HCEC 1CT (cell line): Measurements from ENCODE around the gene SCFD2.

Source experiments
- DNase-seq: peaks from one replicate; pipeline ENCODE4 v3.0.0-alpha.2; 2017

SCFD2 gene

GRCh38 chr4:53132132-53132891 lies 233.5 kb downstream of the SCFD2 start:
- no peak for DNase-seq

- no peak for DNase-seq
Observed at GRCh38 chr4:53131562-53131925, 234.3 kb downstream of the SCFD2 start.

GRCh38 chr4:53130896-53131561 lies 234.8 kb downstream of the SCFD2 start:
- DNase-seq = no peak

GRCh38 chr4:53128706-53129357 lies 237.0 kb downstream of the SCFD2 start:
- no peak for DNase-seq

- DNase-seq = no peak
Observed at GRCh38 chr4:53128231-53128630, 237.6 kb downstream of the SCFD2 start.

GRCh38 chr4:53127365-53127764 lies 238.5 kb downstream of the SCFD2 start:
- DNase-seq = no peak

- DNase-seq = no peak
Observed at GRCh38 chr4:53126099-53126498, 239.8 kb downstream of the SCFD2 start.

GRCh38 chr4:53123819-53124218 lies 242.0 kb downstream of the SCFD2 start:
- DNase-seq = no peak

GRCh38 chr4:53123171-53123570 lies 242.7 kb downstream of the SCFD2 start:
- DNase-seq = no peak

GRCh38 chr4:53122280-53123116 lies 243.4 kb downstream of the SCFD2 start:
- no peak for DNase-seq

GRCh38 chr4:53121264-53121865 lies 244.5 kb downstream of the SCFD2 start:
- no peak for DNase-seq

- DNase-seq = no peak
Observed at GRCh38 chr4:53120778-53121177, 245.1 kb downstream of the SCFD2 start.

- peak; percentile 47 for DNase-seq
Observed at GRCh38 chr4:53119680-53120079, 246.2 kb downstream of the SCFD2 start.

GRCh38 chr4:53118676-53119075 lies 247.2 kb downstream of the SCFD2 start:
- DNase-seq = no peak

GRCh38 chr4:53116954-53117353 lies 248.9 kb downstream of the SCFD2 start:
- no peak for DNase-seq

- no peak for DNase-seq
Observed at GRCh38 chr4:53113431-53114225, 252.2 kb downstream of the SCFD2 start.

GRCh38 chr4:53105313-53105712 lies 260.5 kb downstream of the SCFD2 start:
- DNase-seq = no peak

- DNase-seq = no peak
Observed at GRCh38 chr4:53103481-53103880, 262.4 kb downstream of the SCFD2 start.

- peak; percentile 70 for DNase-seq
Observed at GRCh38 chr4:53101191-53101581, 264.7 kb downstream of the SCFD2 start.

- DNase-seq = peak; percentile 27
Observed at GRCh38 chr4:53100501-53101190, 265.2 kb downstream of the SCFD2 start.

GRCh38 chr4:53098681-53099121 lies 267.2 kb downstream of the SCFD2 start:
- peak; percentile 81 for DNase-seq
